HG03460 (cell line): ENCODE results near the gene MOB3A.
"Not testable (repeated sequence)": the region's sequence is repeated elsewhere in the genome, so short reads cannot be mapped to it uniquely, and the experiment has no call there.

Source experiments
- ATAC-seq: cut with Tn5 transposase; IDR thresholded peaks from one replicate; pipeline ENCODE4 v1.9.1; 2021; ENCODE audit not compliant: unreplicated experiment

Gene MOB3A

GRCh38 chr19:2035590-2035991 is 60.5 kb downstream of the MOB3A start:
- ATAC-seq: no peak

- ATAC-seq: no peak
These were observed 61.2 kb downstream of the MOB3A start for GRCh38 chr19:2034729-2035589.

- not testable (repeated sequence) for ATAC-seq
These were observed 61.9 kb downstream of the MOB3A start for GRCh38 chr19:2034253-2034652.

GRCh38 chr19:2033825-2034159 is 62.3 kb downstream of the MOB3A start:
- ATAC-seq: no peak

GRCh38 chr19:2033115-2033824 is 62.9 kb downstream of the MOB3A start:
- ATAC-seq: no peak

- ATAC-seq: no peak
These were observed 63.7 kb downstream of the MOB3A start for GRCh38 chr19:2032296-2032941.

GRCh38 chr19:2027361-2027760 is 68.8 kb downstream of the MOB3A start:
- ATAC-seq: no peak

- ATAC-seq: no peak
These were observed 69.4 kb downstream of the MOB3A start for GRCh38 chr19:2026770-2027169.

GRCh38 chr19:2022289-2022688 is 73.8 kb downstream of the MOB3A start:
- no peak for ATAC-seq

- no peak for ATAC-seq
These were observed 74.5 kb downstream of the MOB3A start for GRCh38 chr19:2021453-2022140.
